ENCODE data around the gene PLBD2.
A peak's percentile ranks its signal among the peaks of the same experiment; 100 is the strongest.
"Not testable (repeated sequence)": the region's sequence is repeated elsewhere in the genome, so short reads cannot be mapped to it uniquely, and the experiment has no call there.

PLBD2 gene

GRCh38 chr12:113334786-113335539 lies 23.4 kb upstream of the PLBD2 start, which contains the start of gene SLC8B1:
Gene SLC8B1, minus strand, starts transcription at chr12:113335109. Its CDS starts 2,231 bp downstream, at chr12:113332878.
- peak; percentile 33 for DNase-seq (ENCODE audit: low read depth)

- no peak for DNase-seq (ENCODE audit: low read depth)
These were observed 18.8 kb upstream of the PLBD2 start for GRCh38 chr12:113339540-113339939.

GRCh38 chr12:113340061-113340460 lies 18.3 kb upstream of the PLBD2 start:
- DNase-seq (ENCODE audit: low read depth): no peak

- DNase-seq (ENCODE audit: low read depth): no peak
These were observed 16.9 kb upstream of the PLBD2 start for GRCh38 chr12:113341535-113341934.

- DNase-seq (ENCODE audit: low read depth): no peak
These were observed 13.1 kb upstream of the PLBD2 start for GRCh38 chr12:113345318-113345717.

- no peak for DNase-seq (ENCODE audit: low read depth)
These were observed 12.0 kb upstream of the PLBD2 start for GRCh38 chr12:113346353-113346752.

GRCh38 chr12:113347107-113347506 lies 11.3 kb upstream of the PLBD2 start:
- DNase-seq (ENCODE audit: low read depth): no peak

GRCh38 chr12:113347892-113348291 lies 10.5 kb upstream of the PLBD2 start:
- DNase-seq (ENCODE audit: low read depth): no peak

GRCh38 chr12:113348849-113349536 lies 9.4 kb upstream of the PLBD2 start:
- DNase-seq (ENCODE audit: low read depth): no peak

- DNase-seq (ENCODE audit: low read depth): no peak
These were observed 7.3 kb upstream of the PLBD2 start for GRCh38 chr12:113351089-113351488.

- DNase-seq (ENCODE audit: low read depth): not testable (repeated sequence)
These were observed 4.2 kb upstream of the PLBD2 start for GRCh38 chr12:113354192-113354591.

GRCh38 chr12:113359133-113359938 lies 949 bp downstream of the PLBD2 start:
- DNase-seq (ENCODE audit: low read depth): no peak

GRCh38 chr12:113359939-113360748 lies 1.8 kb downstream of the PLBD2 start:
- DNase-seq (ENCODE audit: low read depth): no peak

GRCh38 chr12:113361574-113362370 lies 3.4 kb downstream of the PLBD2 start:
- no peak for DNase-seq (ENCODE audit: low read depth)

- DNase-seq (ENCODE audit: low read depth): no peak
These were observed 6.3 kb downstream of the PLBD2 start for GRCh38 chr12:113364698-113365097.

- DNase-seq (ENCODE audit: low read depth): no peak
These were observed 7.4 kb downstream of the PLBD2 start for GRCh38 chr12:113365639-113366395.

- DNase-seq (ENCODE audit: low read depth): no peak
These were observed 8.4 kb downstream of the PLBD2 start for GRCh38 chr12:113366827-113367226.

- DNase-seq (ENCODE audit: low read depth): no peak
These were observed 9.9 kb downstream of the PLBD2 start for GRCh38 chr12:113368331-113368730.

GRCh38 chr12:113369391-113369985 lies 11.1 kb downstream of the PLBD2 start:
- no peak for DNase-seq (ENCODE audit: low read depth)

Data from HS-27A (cell line).